ENCODE measurements around the gene ZNF597. TPM values are rescaled to one million over a fixed set of nuclear protein-coding genes. Genes with fewer than 3 reads are reported as not detected.

The ZNF597 gene
- total and polyA plus RNA-seq, 2 donors (not counting 1 experiment from before 2014, with no cell fraction given) = 1.6 to 2.0 TPM

- H3K4me3 ChIP-seq (replicated peaks in 1 of 4; ENCODE audit: control extremely low read depth in 1 of 4, insufficient read depth in 1 of 4, low read depth in 3 of 4, low read length in 4 of 4) = no peak overlapping the region
- H3K27ac ChIP-seq (ENCODE audit: insufficient read depth, low read length) = no peak overlapping the region
- peaks cover 92% of the 10 kb centered on the region for H3K79me2 ChIP-seq (ENCODE audit: control insufficient read depth, insufficient read depth, low read length)
- no peaks in the 10 kb centered on the region for H3K4me1 ChIP-seq (ENCODE audit: control insufficient read depth, extremely low read depth, insufficient read depth, low read length)
- no peaks in the 10 kb centered on the region for H3K9me3 ChIP-seq (ENCODE audit: control insufficient read depth, insufficient read depth, low read depth, low read length)
- TF ChIP-seq CTCF (conservative IDR thresholded peaks at IDR 0.05 in 1 of 2, IDR thresholded peaks at IDR 0.05 in 1 of 2; ENCODE audit: low read depth in 1 of 2, low read length in 2 of 2) (no peak), EZH2 (IDR thresholded peaks at IDR 0.05; ENCODE audit: low read length, missing control alignments) (no peak)
- H3K9ac ChIP-seq (ENCODE audit: insufficient read depth, low read length) = no peak overlapping the region
- no peaks in the 10 kb centered on the region for H4K20me1 ChIP-seq (ENCODE audit: control insufficient read depth, extremely low read depth, insufficient read depth, low read length)
- no peak for DNase-seq (ENCODE audit: low read depth in 2 of 2)
- no peaks in the 10 kb centered on the region for H3K27me3 ChIP-seq (ENCODE audit: control insufficient read depth, insufficient read depth, low read length)
- no peak overlapping the region for H2AFZ ChIP-seq (ENCODE audit: low read length)
- peaks cover 3% of the 10 kb centered on the region for H3K36me3 ChIP-seq (ENCODE audit: control insufficient read depth, insufficient read depth, low read length)
- no peak overlapping the region for H3K4me2 ChIP-seq (ENCODE audit: extremely low read depth, insufficient read depth, low read length)
These were observed 22.7 kb upstream of the ZNF597 start for GRCh38 chr16:3465911-3466584.

GRCh38 chr16:3465301-3465700 is 22.0 kb upstream of the ZNF597 start:
- Histone ChIP-seq H3K4me2 (ENCODE audit: extremely low read depth, insufficient read depth, low read length) (no peak overlapping the region), H3K27ac (ENCODE audit: insufficient read depth, low read length) (no peak overlapping the region), H3K9me3 (ENCODE audit: control insufficient read depth, insufficient read depth, low read depth, low read length) (no peaks in the 10 kb centered on the region), H3K4me3 (replicated peaks in 1 of 4; ENCODE audit: control extremely low read depth in 1 of 4, insufficient read depth in 1 of 4, low read depth in 3 of 4, low read length in 4 of 4) (no peak overlapping the region), H3K9ac (ENCODE audit: insufficient read depth, low read length) (no peak overlapping the region), H3K27me3 (ENCODE audit: control insufficient read depth, insufficient read depth, low read length) (no peaks in the 10 kb centered on the region), H3K4me1 (ENCODE audit: control insufficient read depth, extremely low read depth, insufficient read depth, low read length) (no peaks in the 10 kb centered on the region), H2AFZ (ENCODE audit: low read length) (no peak overlapping the region), H4K20me1 (ENCODE audit: control insufficient read depth, extremely low read depth, insufficient read depth, low read length) (no peaks in the 10 kb centered on the region), H3K79me2 (ENCODE audit: control insufficient read depth, insufficient read depth, low read length) (peaks cover 93% of the 10 kb centered on the region), H3K36me3 (ENCODE audit: control insufficient read depth, insufficient read depth, low read length) (peaks cover 3% of the 10 kb centered on the region)
- no peak for TF ChIP-seq EZH2 (IDR thresholded peaks at IDR 0.05; ENCODE audit: low read length, missing control alignments)
- no peak for TF ChIP-seq CTCF (conservative IDR thresholded peaks at IDR 0.05 in 1 of 2, IDR thresholded peaks at IDR 0.05 in 1 of 2; ENCODE audit: low read depth in 1 of 2, low read length in 2 of 2)
- no peak for DNase-seq (ENCODE audit: low read depth in 2 of 2)

- Histone ChIP-seq H3K79me2 (ENCODE audit: control insufficient read depth, insufficient read depth, low read length) (peaks cover 76% of the 10 kb centered on the region), H4K20me1 (ENCODE audit: control insufficient read depth, extremely low read depth, insufficient read depth, low read length) (no peaks in the 10 kb centered on the region), H3K9me3 (ENCODE audit: control insufficient read depth, insufficient read depth, low read depth, low read length) (no peaks in the 10 kb centered on the region), H2AFZ (ENCODE audit: low read length) (no peak overlapping the region), H3K4me3 (replicated peaks in 1 of 4; ENCODE audit: control extremely low read depth in 1 of 4, insufficient read depth in 1 of 4, low read depth in 3 of 4, low read length in 4 of 4) (no peak overlapping the region), H3K27me3 (ENCODE audit: control insufficient read depth, insufficient read depth, low read length) (no peaks in the 10 kb centered on the region), H3K4me1 (ENCODE audit: control insufficient read depth, extremely low read depth, insufficient read depth, low read length) (peaks cover 3% of the 10 kb centered on the region), H3K9ac (ENCODE audit: insufficient read depth, low read length) (no peak overlapping the region), H3K36me3 (ENCODE audit: control insufficient read depth, insufficient read depth, low read length) (peaks cover 2% of the 10 kb centered on the region), H3K4me2 (ENCODE audit: extremely low read depth, insufficient read depth, low read length) (no peak overlapping the region), H3K27ac (ENCODE audit: insufficient read depth, low read length) (no peak overlapping the region)
- TF ChIP-seq CTCF (conservative IDR thresholded peaks at IDR 0.05 in 1 of 2, IDR thresholded peaks at IDR 0.05 in 1 of 2; ENCODE audit: low read depth in 1 of 2, low read length in 2 of 2) (no peak), EZH2 (IDR thresholded peaks at IDR 0.05; ENCODE audit: low read length, missing control alignments) (no peak)
- DNase-seq (ENCODE audit: low read depth in 2 of 2) = no peak
These were observed 17.8 kb upstream of the ZNF597 start for GRCh38 chr16:3461151-3461550.

All from fibroblast of lung (primary cell).